Endothelial cell of umbilical vein (primary cell): ENCODE measurements around the gene ADAM19.

Source experiments
- EZH2 ChIP-seq: IDR thresholded peaks from 2 replicates; pipeline ENCODE4 v1.6.1; 2012; ENCODE audit warnings: borderline replicate concordance, low read depth, mild to moderate bottlenecking, moderate library complexity, low read length, inconsistent platforms; ENCODE audit not compliant: severe bottlenecking
- FOS ChIP-seq: IDR thresholded peaks from 2 replicates; pipeline ENCODE4 v1.6.1; 2011; ENCODE audit warnings: mild to moderate bottlenecking, low read length, moderate library complexity, borderline replicate concordance; ENCODE audit not compliant: insufficient read depth
- MYC ChIP-seq: IDR thresholded peaks from one replicate; pipeline ENCODE4 v1.6.1; 2011; ENCODE audit warnings: mild to moderate bottlenecking, low read depth, low read length
- POLR2A ChIP-seq: IDR thresholded peaks from 2 replicates; pipeline ENCODE4 v1.6.1; 2012; ENCODE audit warnings: low read depth, mild to moderate bottlenecking, control low read depth, low read length
- POLR2AphosphoS5 ChIP-seq: IDR thresholded peaks from 2 replicates; pipeline ENCODE4 v1.6.1; 2012; ENCODE audit warnings: low read depth, mild to moderate bottlenecking, control low read depth, low read length, moderate library complexity; ENCODE audit not compliant: insufficient read depth
- TF ChIP-seq, protein P1 (sequence below), 2 donors: IDR thresholded peaks; 1 replicate in 1 of 2; 2 replicates in 1 of 2; pipeline ENCODE4 v1.5.1; 2011; ENCODE audit warnings: low read length in 2 of 2, mild to moderate bottlenecking in 2 of 2, moderate library complexity in 2 of 2, control low read depth in 1 of 2, inconsistent platforms in 1 of 2, low read depth in 1 of 2; ENCODE audit not compliant: insufficient read depth in 1 of 2; ENCODE audit errors: extremely low read depth in 1 of 2
- TF ChIP-seq, protein P2 (sequence below): IDR thresholded peaks from 2 replicates; pipeline ENCODE4 v1.6.1; 2011; ENCODE audit not compliant: insufficient read depth, insufficient read length

DNA sequence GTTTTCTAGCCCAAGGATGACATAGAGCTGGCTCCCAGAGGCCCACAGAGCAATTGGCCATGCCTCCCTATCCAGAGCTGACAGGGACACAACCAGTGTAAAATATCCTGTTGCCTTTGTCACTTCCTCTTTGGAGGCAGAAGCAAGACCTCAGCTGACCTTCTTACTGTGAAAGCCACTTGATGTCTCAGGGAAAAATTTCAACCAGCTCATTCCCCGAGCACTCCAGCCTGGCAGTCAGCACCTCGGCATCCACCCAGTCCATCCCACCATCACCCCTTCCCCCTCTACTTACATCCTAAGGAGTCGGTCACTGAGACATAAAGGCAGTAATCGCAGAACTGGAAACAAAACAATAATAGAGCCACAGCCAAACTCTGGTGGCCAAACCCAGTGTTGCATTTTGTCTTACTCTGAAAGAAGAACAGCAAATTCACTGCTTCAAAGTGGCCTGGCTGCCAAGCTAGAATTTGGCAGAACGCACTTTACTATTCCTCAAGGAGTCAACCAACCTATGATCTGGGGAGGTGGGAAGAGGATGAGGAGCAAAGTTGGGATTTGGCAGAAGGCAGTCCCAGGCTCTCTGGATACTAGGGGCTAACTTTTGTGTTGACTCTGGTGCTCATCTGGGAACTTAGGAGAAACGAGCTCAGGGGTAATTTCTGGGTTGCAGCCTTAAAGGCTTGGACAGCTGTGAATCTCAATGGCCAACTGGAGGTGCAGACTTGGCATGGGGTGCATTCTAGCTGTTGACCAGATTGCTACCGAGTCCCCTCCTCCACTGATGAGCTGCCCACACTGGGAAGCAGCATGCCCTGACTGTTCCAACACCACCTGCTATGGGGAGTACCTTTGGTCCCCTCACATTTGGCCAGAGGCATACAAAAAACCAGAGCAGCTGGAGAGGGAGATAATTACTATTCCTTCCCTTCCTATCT is 101.9 kb downstream of the ADAM19 start:
- TF ChIP-seq, protein P1, sequence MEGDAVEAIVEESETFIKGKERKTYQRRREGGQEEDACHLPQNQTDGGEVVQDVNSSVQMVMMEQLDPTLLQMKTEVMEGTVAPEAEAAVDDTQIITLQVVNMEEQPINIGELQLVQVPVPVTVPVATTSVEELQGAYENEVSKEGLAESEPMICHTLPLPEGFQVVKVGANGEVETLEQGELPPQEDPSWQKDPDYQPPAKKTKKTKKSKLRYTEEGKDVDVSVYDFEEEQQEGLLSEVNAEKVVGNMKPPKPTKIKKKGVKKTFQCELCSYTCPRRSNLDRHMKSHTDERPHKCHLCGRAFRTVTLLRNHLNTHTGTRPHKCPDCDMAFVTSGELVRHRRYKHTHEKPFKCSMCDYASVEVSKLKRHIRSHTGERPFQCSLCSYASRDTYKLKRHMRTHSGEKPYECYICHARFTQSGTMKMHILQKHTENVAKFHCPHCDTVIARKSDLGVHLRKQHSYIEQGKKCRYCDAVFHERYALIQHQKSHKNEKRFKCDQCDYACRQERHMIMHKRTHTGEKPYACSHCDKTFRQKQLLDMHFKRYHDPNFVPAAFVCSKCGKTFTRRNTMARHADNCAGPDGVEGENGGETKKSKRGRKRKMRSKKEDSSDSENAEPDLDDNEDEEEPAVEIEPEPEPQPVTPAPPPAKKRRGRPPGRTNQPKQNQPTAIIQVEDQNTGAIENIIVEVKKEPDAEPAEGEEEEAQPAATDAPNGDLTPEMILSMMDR (IDR thresholded peaks at IDR 0.05; ENCODE audit: extremely low read depth in 1 of 2, insufficient read depth in 1 of 2, low read depth in 1 of 2, low read length in 2 of 2), result no peak
- TF ChIP-seq MYC (no peak), EZH2 (no peak), POLR2AphosphoS5 (no peak), FOS (no peak), POLR2A (no peak)
- TF ChIP-seq, protein P2, sequence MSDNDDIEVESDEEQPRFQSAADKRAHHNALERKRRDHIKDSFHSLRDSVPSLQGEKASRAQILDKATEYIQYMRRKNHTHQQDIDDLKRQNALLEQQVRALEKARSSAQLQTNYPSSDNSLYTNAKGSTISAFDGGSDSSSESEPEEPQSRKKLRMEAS, result no peak
